ENCODE measurements around the gene SESN3.
"Not testable (repeated sequence)": the region's sequence is repeated elsewhere in the genome, so short reads cannot be mapped to it uniquely, and the experiment has no call there.

Gene SESN3

DNA sequence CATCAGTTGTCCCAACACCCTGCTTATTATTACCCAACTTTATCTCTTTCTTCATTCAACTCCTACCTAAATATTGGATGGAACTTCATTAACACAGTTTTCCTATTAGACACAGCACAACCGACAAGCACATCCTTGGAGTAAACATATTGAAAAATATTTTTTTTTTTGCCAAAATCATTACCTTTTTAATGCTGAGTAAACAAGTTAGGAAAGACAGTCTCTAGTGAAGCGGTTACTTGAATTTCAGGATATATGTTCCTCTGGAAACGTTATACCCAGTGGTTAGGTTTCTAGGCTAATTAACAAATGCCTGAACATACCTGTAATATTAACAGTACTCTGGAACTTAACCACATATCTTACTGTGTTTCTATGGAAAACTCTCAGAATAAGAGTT lies 11.4 kb downstream of the SESN3 start:
- Histone ChIP-seq H3K4me1 (ENCODE audit: insufficient read depth, low read length) (no peaks in the 10 kb centered on the region), H3K27me3 (ENCODE audit: insufficient read depth, low read length, poor library complexity) (no peaks in the 10 kb centered on the region), H3K9ac (ENCODE audit: low read depth, low read length) (no peak overlapping the region), H3K27ac (ENCODE audit: low read length) (no peak overlapping the region), H4K20me1 (ENCODE audit: insufficient read depth, low read length) (no peaks in the 10 kb centered on the region), H3K79me2 (ENCODE audit: insufficient read depth, low read length) (no peaks in the 10 kb centered on the region), H3K4me2 (ENCODE audit: insufficient read depth, low read length) (no peak overlapping the region), H3K36me3 (ENCODE audit: insufficient read depth, low read length) (no peaks in the 10 kb centered on the region), H2AFZ (ENCODE audit: low read depth, low read length) (no peak overlapping the region), H3K9me3 (ENCODE audit: insufficient read depth, low read length, severe bottlenecking) (no peaks in the 10 kb centered on the region), H3K4me3 (ENCODE audit: low read depth in 1 of 2, low read length in 2 of 2) (no peak overlapping the region)
- no peak for TF ChIP-seq EZH2 (IDR thresholded peaks at IDR 0.05; ENCODE audit: borderline replicate concordance, low read depth, low read length, severe bottlenecking)
- TF ChIP-seq, protein P1, sequence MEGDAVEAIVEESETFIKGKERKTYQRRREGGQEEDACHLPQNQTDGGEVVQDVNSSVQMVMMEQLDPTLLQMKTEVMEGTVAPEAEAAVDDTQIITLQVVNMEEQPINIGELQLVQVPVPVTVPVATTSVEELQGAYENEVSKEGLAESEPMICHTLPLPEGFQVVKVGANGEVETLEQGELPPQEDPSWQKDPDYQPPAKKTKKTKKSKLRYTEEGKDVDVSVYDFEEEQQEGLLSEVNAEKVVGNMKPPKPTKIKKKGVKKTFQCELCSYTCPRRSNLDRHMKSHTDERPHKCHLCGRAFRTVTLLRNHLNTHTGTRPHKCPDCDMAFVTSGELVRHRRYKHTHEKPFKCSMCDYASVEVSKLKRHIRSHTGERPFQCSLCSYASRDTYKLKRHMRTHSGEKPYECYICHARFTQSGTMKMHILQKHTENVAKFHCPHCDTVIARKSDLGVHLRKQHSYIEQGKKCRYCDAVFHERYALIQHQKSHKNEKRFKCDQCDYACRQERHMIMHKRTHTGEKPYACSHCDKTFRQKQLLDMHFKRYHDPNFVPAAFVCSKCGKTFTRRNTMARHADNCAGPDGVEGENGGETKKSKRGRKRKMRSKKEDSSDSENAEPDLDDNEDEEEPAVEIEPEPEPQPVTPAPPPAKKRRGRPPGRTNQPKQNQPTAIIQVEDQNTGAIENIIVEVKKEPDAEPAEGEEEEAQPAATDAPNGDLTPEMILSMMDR (IDR thresholded peaks at IDR 0.05; ENCODE audit: borderline replicate concordance, extremely low read depth, low read length, poor library complexity, severe bottlenecking) = no peak
- DNase-seq (no peak), ATAC-seq (ENCODE audit: insufficient read depth, low read depth) (no peak)

DNA sequence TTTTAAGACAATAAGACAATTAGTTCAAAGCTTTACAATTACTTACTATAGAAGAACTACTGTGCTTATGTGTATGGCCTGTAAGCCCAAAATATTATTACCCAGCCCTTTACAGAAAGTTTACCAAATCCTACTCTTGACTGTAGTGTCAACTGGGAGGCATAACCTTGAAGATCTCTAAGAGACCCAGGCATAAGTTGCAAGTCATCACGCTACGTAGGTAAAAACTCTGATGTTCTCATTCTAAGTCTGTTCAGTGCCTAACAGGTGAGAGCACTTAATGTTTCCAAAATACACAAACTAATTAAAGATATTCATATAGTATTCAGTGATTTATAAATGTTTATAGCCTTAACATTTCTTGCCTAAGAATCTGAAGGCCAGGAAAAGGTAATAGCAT lies 12.9 kb downstream of the SESN3 start:
- no peaks in the 10 kb centered on the region for H3K36me3 ChIP-seq (ENCODE audit: insufficient read depth, low read length)
- no peaks in the 10 kb centered on the region for H3K9me3 ChIP-seq (ENCODE audit: insufficient read depth, low read length, severe bottlenecking)
- H3K27ac ChIP-seq (ENCODE audit: low read length) = no peak overlapping the region
- ATAC-seq (ENCODE audit: insufficient read depth, low read depth) = no peak
- no peaks in the 10 kb centered on the region for H3K79me2 ChIP-seq (ENCODE audit: insufficient read depth, low read length)
- no peaks in the 10 kb centered on the region for H3K4me1 ChIP-seq (ENCODE audit: insufficient read depth, low read length)
- H3K4me3 ChIP-seq (ENCODE audit: low read depth in 1 of 2, low read length in 2 of 2) = no peak overlapping the region
- H3K9ac ChIP-seq (ENCODE audit: low read depth, low read length) = no peak overlapping the region
- no peak overlapping the region for H2AFZ ChIP-seq (ENCODE audit: low read depth, low read length)
- TF ChIP-seq, protein P1 (IDR thresholded peaks at IDR 0.05; ENCODE audit: borderline replicate concordance, extremely low read depth, low read length, poor library complexity, severe bottlenecking) = no peak
- no peak for TF ChIP-seq EZH2 (IDR thresholded peaks at IDR 0.05; ENCODE audit: borderline replicate concordance, low read depth, low read length, severe bottlenecking)
- H4K20me1 ChIP-seq (ENCODE audit: insufficient read depth, low read length) = no peaks in the 10 kb centered on the region
- no peaks in the 10 kb centered on the region for H3K27me3 ChIP-seq (ENCODE audit: insufficient read depth, low read length, poor library complexity)
- no peak overlapping the region for H3K4me2 ChIP-seq (ENCODE audit: insufficient read depth, low read length)
- DNase-seq = no peak

DNA sequence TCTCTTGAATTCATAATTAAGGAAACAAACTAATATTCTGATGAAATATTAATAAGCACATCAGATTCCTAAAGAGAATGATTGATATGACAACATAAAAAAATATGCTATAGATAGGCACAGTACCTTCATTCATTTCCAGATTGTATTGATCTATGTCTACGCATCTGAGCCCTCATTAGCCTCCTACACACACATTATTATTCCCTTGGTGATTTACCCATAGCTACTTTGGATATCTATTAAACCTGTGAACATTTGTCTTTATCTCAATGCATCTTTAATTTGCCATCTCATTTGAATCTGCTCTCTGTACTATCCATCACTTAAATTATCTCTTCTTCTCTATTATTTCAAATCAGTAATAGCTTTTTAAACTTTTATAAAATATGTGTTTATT lies 18.4 kb downstream of the SESN3 start:
- Histone ChIP-seq H3K4me3 (ENCODE audit: low read depth in 1 of 2, low read length in 2 of 2) (no peak overlapping the region), H3K27ac (ENCODE audit: low read length) (no peak overlapping the region), H3K79me2 (ENCODE audit: insufficient read depth, low read length) (no peaks in the 10 kb centered on the region), H3K4me1 (ENCODE audit: insufficient read depth, low read length) (no peaks in the 10 kb centered on the region), H3K27me3 (ENCODE audit: insufficient read depth, low read length, poor library complexity) (no peaks in the 10 kb centered on the region), H3K4me2 (ENCODE audit: insufficient read depth, low read length) (no peak overlapping the region), H3K9me3 (ENCODE audit: insufficient read depth, low read length, severe bottlenecking) (no peaks in the 10 kb centered on the region), H3K36me3 (ENCODE audit: insufficient read depth, low read length) (no peaks in the 10 kb centered on the region), H4K20me1 (ENCODE audit: insufficient read depth, low read length) (no peaks in the 10 kb centered on the region), H3K9ac (ENCODE audit: low read depth, low read length) (no peak overlapping the region), H2AFZ (ENCODE audit: low read depth, low read length) (no peak overlapping the region)
- TF ChIP-seq EZH2 (IDR thresholded peaks at IDR 0.05; ENCODE audit: borderline replicate concordance, low read depth, low read length, severe bottlenecking) = no peak
- TF ChIP-seq, protein P1 (IDR thresholded peaks at IDR 0.05; ENCODE audit: borderline replicate concordance, extremely low read depth, low read length, poor library complexity, severe bottlenecking) = no peak
- ATAC-seq (ENCODE audit: insufficient read depth, low read depth) = no peak
- DNase-seq = no peak

DNA sequence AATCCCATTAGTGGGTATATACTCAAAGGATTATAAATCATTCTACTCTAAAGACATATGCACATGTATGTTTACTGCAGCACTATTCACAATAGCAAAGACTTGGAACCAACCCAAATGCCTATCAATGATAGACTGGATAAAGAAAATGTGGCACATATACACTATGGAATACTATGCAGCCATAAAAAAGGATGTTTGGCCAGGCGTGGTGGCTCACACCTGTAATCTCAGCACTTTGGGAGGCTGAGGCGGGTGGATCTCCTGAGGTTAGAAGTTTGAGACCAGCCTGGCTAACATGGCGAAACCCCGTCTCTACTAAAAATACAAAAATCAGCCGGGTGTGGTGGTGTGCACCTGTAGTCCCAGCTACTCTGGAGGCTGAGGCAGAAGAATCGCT lies 21.5 kb downstream of the SESN3 start:
- ATAC-seq (ENCODE audit: insufficient read depth, low read depth); H3K27ac ChIP-seq (ENCODE audit: low read length); H3K4me1 ChIP-seq (ENCODE audit: insufficient read depth, low read length); H3K27me3 ChIP-seq (ENCODE audit: insufficient read depth, low read length, poor library complexity); H4K20me1 ChIP-seq (ENCODE audit: insufficient read depth, low read length); H2AFZ ChIP-seq (ENCODE audit: low read depth, low read length); H3K36me3 ChIP-seq (ENCODE audit: insufficient read depth, low read length); DNase-seq; H3K9ac ChIP-seq (ENCODE audit: low read depth, low read length); H3K4me3 ChIP-seq (ENCODE audit: low read depth in 1 of 2, low read length in 2 of 2); H3K4me2 ChIP-seq (ENCODE audit: insufficient read depth, low read length); H3K79me2 ChIP-seq (ENCODE audit: insufficient read depth, low read length); H3K9me3 ChIP-seq (ENCODE audit: insufficient read depth, low read length, severe bottlenecking): not testable (repeated sequence)
